GM21390 (cell line): ENCODE data around the gene IFIT3.

Experiments
- ATAC-seq: cut with Tn5 transposase; IDR thresholded peaks from one replicate; pipeline ENCODE4 v1.9.1; 2021; ENCODE audit not compliant: unreplicated experiment

The IFIT3 gene

DNA sequence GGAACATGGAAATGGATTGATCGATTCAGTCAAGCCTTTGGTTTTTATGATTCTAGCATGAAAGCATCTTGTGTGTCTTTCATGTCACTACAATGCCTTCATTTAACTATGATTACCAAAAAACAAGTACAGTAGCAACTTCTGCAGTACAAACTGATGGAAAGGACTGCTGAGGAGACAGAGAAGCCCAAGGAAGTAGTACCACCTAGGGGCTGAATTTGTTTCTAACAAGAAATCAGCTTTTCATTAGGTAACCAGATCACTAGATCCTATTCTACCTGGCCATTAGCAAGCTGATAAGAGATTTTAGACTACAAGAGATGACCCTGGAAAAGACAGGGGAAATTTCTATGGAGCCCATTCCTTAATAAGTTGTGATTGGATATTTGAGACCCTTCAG, 61.5 kb downstream of the IFIT3 start:
- no peak for ATAC-seq
